Fibroblast of villous mesenchyme (primary cell): ENCODE data around the gene ETFA. TPM values are rescaled to one million over a fixed set of nuclear protein-coding genes. Genes with fewer than 3 reads are reported as not detected.

Experiments
- DNase-seq: peaks from one replicate; pipeline ENCODE4 v3.0.0-alpha.2; 2010; ENCODE audit warnings: low read depth
- H3K4me3 ChIP-seq: 2 replicates; pipeline ENCODE4 v1.5.1; 2011; ENCODE audit warnings: low read depth, mild to moderate bottlenecking, low read length
- CTCF ChIP-seq: IDR thresholded peaks from 2 replicates; pipeline ENCODE4 v1.5.1; 2012; ENCODE audit warnings: low read depth, mild to moderate bottlenecking, low read length; ENCODE audit not compliant: insufficient read depth
- total RNA-seq: library from RNA; depleted of rRNA; stranded (reverse); fragments of >200 nt; gene quantifications from 2 replicates; pipeline ENCODE4 v1.2.3, GENCODE V29; 2012

Gene ETFA
- total RNA-seq, 1 donor: 114 TPM

- TF ChIP-seq CTCF: no peak
- H3K4me3 ChIP-seq: no peak overlapping the region
- DNase-seq: no peak
These were observed 107.7 kb downstream of the ETFA start for GRCh38 chr15:76203346-76204108.

- no peak for TF ChIP-seq CTCF
These were observed 109.6 kb downstream of the ETFA start for GRCh38 chr15:76201536-76202255.

GRCh38 chr15:76200641-76201105, 110.6 kb downstream of the ETFA start:
- TF ChIP-seq CTCF: no peak
- H3K4me3 ChIP-seq: no peak overlapping the region
- no peak for DNase-seq

More at GRCh38 chr15:76201536-76202255, 109.6 kb downstream of the ETFA start:
- no peak overlapping the region for H3K4me3 ChIP-seq
- DNase-seq: no peak

GRCh38 chr15:76200083-76200465, 111.2 kb downstream of the ETFA start:
- H3K4me3 ChIP-seq: no peak overlapping the region
- TF ChIP-seq CTCF: no peak
- DNase-seq: no peak

GRCh38 chr15:76199106-76200082, 111.9 kb downstream of the ETFA start:
- no peak overlapping the region for H3K4me3 ChIP-seq
- no peak for TF ChIP-seq CTCF
- peak; percentile 80 for DNase-seq

GRCh38 chr15:76198456-76199105, 112.7 kb downstream of the ETFA start:
- no peak for DNase-seq
- H3K4me3 ChIP-seq: no peak overlapping the region
- no peak for TF ChIP-seq CTCF
